ENCODE data around the gene USP9Y. TPM values are rescaled to one million over a fixed set of nuclear protein-coding genes. Genes with fewer than 3 reads are reported as not detected.

Gene USP9Y
- polyA plus RNA-seq, 2 of the 4 experiments (the other 2 are of a cell fraction): 6.2 to 28.8 TPM

- Histone ChIP-seq H3K4me3 (no peak overlapping the region), H3K4me1 (no peaks in the 10 kb centered on the region), H3K4me2 (no peak overlapping the region), H3K27ac (no peak overlapping the region), H3K9me3 (no peaks in the 10 kb centered on the region)
- ChIA-PET POLR2A (no interaction called here), CTCF (no interaction called here)
- no peak for DNase-seq (ENCODE audit: low read depth in 1 of 2, low spot score in 1 of 2)
- TF ChIP-seq E2F6 (IDR thresholded peaks at IDR 0.05; ENCODE audit: borderline replicate concordance, low read depth) (no peak), CHD2 (IDR thresholded peaks at IDR 0.05; ENCODE audit: low read length, partially characterized antibody) (no peak), ZC3H11A (IDR thresholded peaks at IDR 0.05) (no peak), SREBF2 (IDR thresholded peaks at IDR 0.05) (no peak), PHF8 (IDR thresholded peaks at IDR 0.05; ENCODE audit: borderline replicate concordance, low read depth) (no peak), GATA3 (IDR thresholded peaks at IDR 0.05; ENCODE audit: borderline replicate concordance) (no peak), BHLHE40 (IDR thresholded peaks at IDR 0.05; ENCODE audit: low read depth, low read length) (no peak), ESRRA (IDR thresholded peaks at IDR 0.05; ENCODE audit: borderline replicate concordance, low read length) (no peak), MAZ (IDR thresholded peaks at IDR 0.05; ENCODE audit: borderline replicate concordance, low read depth, low read length) (no peak), HOXB5 (CRISPR knock-in tag; IDR thresholded peaks at IDR 0.05) (no peak), EHF (CRISPR knock-in tag; IDR thresholded peaks at IDR 0.05) (no peak), FOSB (CRISPR knock-in tag; IDR thresholded peaks at IDR 0.05) (no peak), KDM1A (IDR thresholded peaks at IDR 0.05; ENCODE audit: low read depth) (no peak), FOXS1 (CRISPR knock-in tag; IDR thresholded peaks at IDR 0.05) (no peak), HEYL (CRISPR knock-in tag; IDR thresholded peaks at IDR 0.05) (no peak), SMC3 (IDR thresholded peaks at IDR 0.05) (no peak), RARB (CRISPR knock-in tag; IDR thresholded peaks at IDR 0.05) (no peak)
- TF ChIP-seq, protein P1, sequence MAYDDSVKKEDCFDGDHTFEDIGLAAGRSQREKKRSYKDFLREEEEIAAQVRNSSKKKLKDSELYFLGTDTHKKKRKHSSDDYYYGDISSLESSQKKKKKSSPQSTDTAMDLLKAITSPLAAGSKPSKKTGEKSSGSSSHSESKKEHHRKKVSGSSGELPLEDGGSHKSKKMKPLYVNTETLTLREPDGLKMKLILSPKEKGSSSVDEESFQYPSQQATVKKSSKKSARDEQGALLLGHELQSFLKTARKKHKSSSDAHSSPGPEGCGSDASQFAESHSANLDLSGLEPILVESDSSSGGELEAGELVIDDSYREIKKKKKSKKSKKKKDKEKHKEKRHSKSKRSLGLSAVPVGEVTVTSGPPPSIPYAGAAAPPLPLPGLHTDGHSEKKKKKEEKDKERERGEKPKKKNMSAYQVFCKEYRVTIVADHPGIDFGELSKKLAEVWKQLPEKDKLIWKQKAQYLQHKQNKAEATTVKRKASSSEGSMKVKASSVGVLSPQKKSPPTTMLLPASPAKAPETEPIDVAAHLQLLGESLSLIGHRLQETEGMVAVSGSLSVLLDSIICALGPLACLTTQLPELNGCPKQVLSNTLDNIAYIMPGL (CRISPR knock-in tag; IDR thresholded peaks at IDR 0.05; ENCODE audit: borderline replicate concordance): no peak
- ATAC-seq: no peak
- no peak for FAIRE-seq
- 94% methylated on average over 6 of the region's 6 CpGs for WGBS (ENCODE audit: missing lambda C conversion rate)
Measured at GRCh38 chrY:12715376-12715775, 14.3 kb downstream of the USP9Y start.

DNA sequence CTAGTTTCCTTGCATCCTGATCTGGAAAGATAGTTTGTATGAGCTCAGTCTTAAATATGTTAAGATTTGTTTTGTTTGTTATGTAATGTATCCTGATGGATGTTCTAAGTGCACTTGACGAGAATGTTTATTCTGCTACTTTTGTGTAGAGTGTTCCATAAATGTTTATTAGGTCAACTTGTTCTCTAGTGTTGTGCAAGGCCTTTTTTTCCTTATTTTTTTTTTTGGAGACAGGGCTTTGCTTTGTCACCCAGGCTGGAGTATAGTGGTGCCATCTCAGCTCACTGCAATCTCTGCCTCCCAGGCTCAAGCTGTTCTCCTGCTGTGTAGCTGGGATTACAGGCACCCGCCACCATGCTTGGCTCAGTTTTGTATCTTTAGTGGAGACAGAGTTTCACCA is 28.7 kb downstream of the USP9Y start:
- no peak overlapping the region for H3K4me3 ChIP-seq
- H3K9me3 ChIP-seq: no peaks in the 10 kb centered on the region
- POLR2A ChIA-PET: no interaction called here
- no peak for FAIRE-seq
- H3K27ac ChIP-seq: no peak overlapping the region
- no peak for TF ChIP-seq NPAS2 (CRISPR knock-in tag; IDR thresholded peaks at IDR 0.05; ENCODE audit: borderline replicate concordance)
- no peak for TF ChIP-seq CEBPB (IDR thresholded peaks at IDR 0.05)
- TF ChIP-seq, protein P2, sequence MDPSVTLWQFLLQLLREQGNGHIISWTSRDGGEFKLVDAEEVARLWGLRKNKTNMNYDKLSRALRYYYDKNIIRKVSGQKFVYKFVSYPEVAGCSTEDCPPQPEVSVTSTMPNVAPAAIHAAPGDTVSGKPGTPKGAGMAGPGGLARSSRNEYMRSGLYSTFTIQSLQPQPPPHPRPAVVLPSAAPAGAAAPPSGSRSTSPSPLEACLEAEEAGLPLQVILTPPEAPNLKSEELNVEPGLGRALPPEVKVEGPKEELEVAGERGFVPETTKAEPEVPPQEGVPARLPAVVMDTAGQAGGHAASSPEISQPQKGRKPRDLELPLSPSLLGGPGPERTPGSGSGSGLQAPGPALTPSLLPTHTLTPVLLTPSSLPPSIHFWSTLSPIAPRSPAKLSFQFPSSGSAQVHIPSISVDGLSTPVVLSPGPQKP (IDR thresholded peaks at IDR 0.05; ENCODE audit: low read depth, low read length): no peak
- ATAC-seq: no peak
- WGBS (ENCODE audit: missing lambda C conversion rate): 100% methylated on average over 2 of the region's 2 CpGs
- H3K4me2 ChIP-seq: no peak overlapping the region
- no peaks in the 10 kb centered on the region for H3K4me1 ChIP-seq
- CTCF ChIA-PET: no interaction called here
- no peak for DNase-seq (ENCODE audit: low read depth in 1 of 2, low spot score in 1 of 2)

GRCh38 chrY:12733625-12734024 is 32.6 kb downstream of the USP9Y start:
- ChIA-PET POLR2A (no interaction called here), CTCF (no interaction called here)
- no peaks in the 10 kb centered on the region for H3K9me3 ChIP-seq
- no peak overlapping the region for H3K27ac ChIP-seq
- FAIRE-seq: no peak
- no peak for ATAC-seq
- WGBS (ENCODE audit: missing lambda C conversion rate): 51% methylated on average over 2 of the region's 3 CpGs
- no peak overlapping the region for H3K4me2 ChIP-seq
- no peak overlapping the region for H3K4me3 ChIP-seq
- no peak for DNase-seq (ENCODE audit: low read depth in 1 of 2, low spot score in 1 of 2)
- H3K4me1 ChIP-seq: no peaks in the 10 kb centered on the region
- TF ChIP-seq TP53 (CRISPR knock-in tag; IDR thresholded peaks at IDR 0.05): no peak
- TF ChIP-seq HOXB13 (CRISPR knock-in tag; IDR thresholded peaks at IDR 0.05; ENCODE audit: low read depth): no peak
- no peak for TF ChIP-seq ZC3H11A (IDR thresholded peaks at IDR 0.05)
- no peak for TF ChIP-seq HOXB5 (CRISPR knock-in tag; IDR thresholded peaks at IDR 0.05)
- TF ChIP-seq ATOH8 (CRISPR knock-in tag; IDR thresholded peaks at IDR 0.05; ENCODE audit: low read depth): no peak
- no peak for TF ChIP-seq HEYL (CRISPR knock-in tag; IDR thresholded peaks at IDR 0.05)
- no peak for TF ChIP-seq MAZ (IDR thresholded peaks at IDR 0.05; ENCODE audit: borderline replicate concordance, low read depth, low read length)
- no peak for TF ChIP-seq SREBF2 (IDR thresholded peaks at IDR 0.05)
- TF ChIP-seq MYC (IDR thresholded peaks at IDR 0.05; ENCODE audit: borderline replicate concordance, low read length): no peak
- TF ChIP-seq RCOR1 (IDR thresholded peaks at IDR 0.05; ENCODE audit: low read depth, low read length): no peak
- TF ChIP-seq GATA3 (IDR thresholded peaks at IDR 0.05; ENCODE audit: borderline replicate concordance): no peak
- no peak for TF ChIP-seq NR3C1 (IDR thresholded peaks at IDR 0.05)
- no peak for TF ChIP-seq PHF8 (IDR thresholded peaks at IDR 0.05; ENCODE audit: borderline replicate concordance, low read depth)
- TF ChIP-seq, protein P1 (CRISPR knock-in tag; IDR thresholded peaks at IDR 0.05; ENCODE audit: borderline replicate concordance): no peak
